Testis (tissue), 5 donors: ENCODE measurements around the gene HNRNPD. TPM values are rescaled to one million over a fixed set of nuclear protein-coding genes. Genes with fewer than 3 reads are reported as not detected.
A peak's percentile ranks its signal among the peaks of the same experiment; 100 is the strongest.

Source experiments
- DNase-seq: peaks from one replicate; pipeline ENCODE4 v3.0.0-alpha.2; 2019
- H3K27ac ChIP-seq, 2 donors: fragments of 200-600 bp; sonication (generic); one replicate each; pipeline ENCODE4 v1.5.1; 2019
- H3K27me3 ChIP-seq: fragments of 200-600 bp; sonication (generic); one replicate; pipeline ENCODE4 v1.5.1; 2019
- H3K36me3 ChIP-seq: fragments of 200-600 bp; sonication (generic); one replicate; pipeline ENCODE4 v1.5.1; 2017; ENCODE audit warnings: low read depth; ENCODE audit errors: missing control alignments
- H3K4me1 ChIP-seq: fragments of 200-600 bp; sonication (generic); one replicate; pipeline ENCODE4 v1.5.1; 2019
- H3K4me3 ChIP-seq, 2 donors: fragments of 200-600 bp; sonication (generic); one replicate each; pipeline ENCODE4 v1.5.1; 2017 to 2019
- H3K9me3 ChIP-seq: fragments of 200-600 bp; sonication (generic); one replicate; pipeline ENCODE4 v1.5.1; 2017
- CTCF ChIP-seq, 3 experiments: fragments of 450-650 bp in 2 of 3; fragments of 200-600 bp in 1 of 3; sonication (generic) in 1 of 3; IDR thresholded peaks; one replicate each; pipeline ENCODE4 v1.5.1; 2016 to 2019; ENCODE audit warnings: antibody characterized with exemption in 3 of 3, mild to moderate bottlenecking in 2 of 3, moderate library complexity in 1 of 3
- POLR2A ChIP-seq: fragments of 450-650 bp; IDR thresholded peaks from one replicate; pipeline ENCODE4 v1.6.1; 2017; ENCODE audit warnings: antibody characterized with exemption, mild to moderate bottlenecking, moderate library complexity
- WGBS, 2 donors: methylation state at CpG; one replicate each; pipeline ENCODE4 v1.1.5; 2018; 5-methylcytosine and 5-hydroxymethylcytosine counted together
- intact Hi-C: fragments of 100-400 bp; cut with DNase I; formaldehyde crosslinking; loops from one replicate; pipeline ENCODE4 v1.15.1; 2023; ENCODE audit warnings: low total_unique reads
- long read RNA-seq, 2 donors: transcript quantifications; one replicate each; lab custom pipeline, GENCODE V29; 2026
- polyA plus RNA-seq: library from polyadenylated mRNA; stranded (reverse); fragments of 350-450 nt; fragmentation: Illumina TruSeq; extraction: RNeasy Lipid Tissue Mini Kit (QIAGEN cat#74804); gene quantifications from one replicate; pipeline ENCODE4 v1.2.3, GENCODE V29; 2014; ENCODE audit warnings: low read depth, low replicate concordance; ENCODE audit not compliant: insufficient read depth
- total RNA-seq, 2 donors: library from RNA; depleted of rRNA; stranded (reverse); fragments of >200 nt; gene quantifications; one replicate each; pipeline ENCODE4 v1.2.3, GENCODE V29; 2016

The HNRNPD gene
- total RNA-seq, result 100 to 1,000 TPM; 114 to 118 TPM
- 221 TPM for polyA plus RNA-seq
- long read RNA-seq, donor 1, transcript HNRNPD-202 (8 exons, 1,667 nt), result minor isoform, 17 of 216 reads
- long read RNA-seq, donor 1, transcript HNRNPD-203 (8 exons, 1,585 nt), result major isoform, 43 of 216 reads
- long read RNA-seq, donor 1, transcript HNRNPD-201 (9 exons, 3,033 nt), result minor isoform, 31 of 216 reads
- long read RNA-seq, donor 1, partial matches to known transcripts, result 125 of 216 reads
- long read RNA-seq, donor 1, other reads (novel, unspliced or antisense), result 0 of 216 reads
- long read RNA-seq, donor 2, transcript HNRNPD-202 (8 exons, 1,667 nt), result minor isoform, 5 of 59 reads
- long read RNA-seq, donor 2, transcript HNRNPD-203 (8 exons, 1,585 nt), result major isoform, 17 of 59 reads
- long read RNA-seq, donor 2, transcript HNRNPD-201 (9 exons, 3,033 nt), result minor isoform, 12 of 59 reads
- long read RNA-seq, donor 2, partial matches to known transcripts, result 14 of 59 reads
- long read RNA-seq, donor 2, other reads (novel, unspliced or antisense), result 11 of 59 reads

- peak within 1 kb of the TSS; percentile 98 to 99 for H3K4me3 ChIP-seq
- intact Hi-C loops, result loop anchor here (5.0 to 10.0 kb wide), 2 partner anchors 58 to 421 kb away; partner anchors contain the start of genes ENOPH1, HNRNPDL and SCD5
Measured at GRCh38 chr4:82373816-82374625, at the start of gene HNRNPD. TSS of gene HNRNPD (minus strand) at chr4:82373991. CDS start at chr4:82373678, 313 bp downstream.

GRCh38 chr4:82422616-82423015 lies 48.8 kb upstream of the HNRNPD start:
- Histone ChIP-seq H3K27me3 (no peaks in the 10 kb centered on the region), H3K9me3 (no peaks in the 10 kb centered on the region), H3K4me1 (peaks cover 7% of the 10 kb centered on the region), H3K4me3 (no peak overlapping the region), H3K27ac (no peak overlapping the region), H3K36me3 (no peaks in the 10 kb centered on the region)
- no peak for DNase-seq
- TF ChIP-seq POLR2A (no peak), CTCF (IDR thresholded peaks at IDR 0.05) (no peak)
- WGBS, 2 donors, result 85 to 86% methylated on average over 5 of the region's 5 CpGs
- intact Hi-C loops, result no loop called here

More at GRCh38 chr4:82373816-82374625, at the start of gene HNRNPD:
- H3K27ac ChIP-seq, result peak within 1 kb of the TSS; percentile 100
- no peaks in the 10 kb centered on the region for H3K27me3 ChIP-seq
- WGBS, 2 donors, result 0 to 1% methylated on average over 50 to 71 of the region's 83 CpGs
- H3K4me1 ChIP-seq, result peaks cover 21% of the 10 kb centered on the region
- H3K9me3 ChIP-seq, result no peaks in the 10 kb centered on the region
- TF ChIP-seq POLR2A, result peak; percentile 31
- TF ChIP-seq CTCF (IDR thresholded peaks at IDR 0.05), result no peak
- H3K36me3 ChIP-seq, result no peaks in the 10 kb centered on the region
- peak; percentile 99 for DNase-seq

- H3K4me3 ChIP-seq, result no peak overlapping the region
- H3K27me3 ChIP-seq, result no peaks in the 10 kb centered on the region
- 85 to 89% methylated on average over 13 of the region's 13 CpGs for WGBS, 2 donors
- DNase-seq, result no peak
- H3K36me3 ChIP-seq, result no peaks in the 10 kb centered on the region
- peaks cover under 1% of the 10 kb centered on the region for H3K4me1 ChIP-seq
- H3K9me3 ChIP-seq, result no peaks in the 10 kb centered on the region
- intact Hi-C loops, result no loop called here
- no peak overlapping the region for H3K27ac ChIP-seq
- no peak for TF ChIP-seq POLR2A
- TF ChIP-seq CTCF (IDR thresholded peaks at IDR 0.05), result no peak
Measured at GRCh38 chr4:82421796-82422560, 48.2 kb upstream of the HNRNPD start.

- no peaks in the 10 kb centered on the region for H3K4me1 ChIP-seq
- H3K27ac ChIP-seq, result no peak overlapping the region
- intact Hi-C loops, result no loop called here
- no peak overlapping the region for H3K4me3 ChIP-seq
- TF ChIP-seq CTCF (IDR thresholded peaks at IDR 0.05) (no peak), POLR2A (no peak)
- no peak for DNase-seq
- no peaks in the 10 kb centered on the region for H3K9me3 ChIP-seq
- no peaks in the 10 kb centered on the region for H3K27me3 ChIP-seq
- no peaks in the 10 kb centered on the region for H3K36me3 ChIP-seq
- WGBS, 2 donors, result 78 to 80% methylated on average over 3 of the region's 3 CpGs
Measured at GRCh38 chr4:82419451-82419850, 45.7 kb upstream of the HNRNPD start.
